ENCODE measurements around the gene SLC25A42.

SLC25A42 gene

DNA sequence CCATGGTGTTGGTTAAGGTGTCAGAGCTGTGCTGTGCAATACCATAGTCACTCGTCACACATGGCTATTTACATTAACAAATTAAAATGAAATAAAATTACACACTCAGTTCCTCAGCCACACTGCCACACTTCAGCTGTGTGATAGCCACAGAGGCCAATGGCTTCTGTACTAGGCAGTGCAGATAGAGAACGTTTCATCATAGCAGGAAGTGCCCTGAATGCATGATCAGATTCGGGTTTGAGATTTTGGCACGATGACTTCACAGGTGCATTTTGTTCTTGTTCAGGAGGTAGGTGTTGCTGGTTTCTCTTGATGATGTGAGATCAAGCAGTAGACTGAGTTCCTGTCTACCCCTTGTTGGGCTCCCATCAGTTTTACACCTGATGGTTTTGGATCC, 23.9 kb upstream of the SLC25A42 start:
- TF ChIP-seq, protein P1, sequence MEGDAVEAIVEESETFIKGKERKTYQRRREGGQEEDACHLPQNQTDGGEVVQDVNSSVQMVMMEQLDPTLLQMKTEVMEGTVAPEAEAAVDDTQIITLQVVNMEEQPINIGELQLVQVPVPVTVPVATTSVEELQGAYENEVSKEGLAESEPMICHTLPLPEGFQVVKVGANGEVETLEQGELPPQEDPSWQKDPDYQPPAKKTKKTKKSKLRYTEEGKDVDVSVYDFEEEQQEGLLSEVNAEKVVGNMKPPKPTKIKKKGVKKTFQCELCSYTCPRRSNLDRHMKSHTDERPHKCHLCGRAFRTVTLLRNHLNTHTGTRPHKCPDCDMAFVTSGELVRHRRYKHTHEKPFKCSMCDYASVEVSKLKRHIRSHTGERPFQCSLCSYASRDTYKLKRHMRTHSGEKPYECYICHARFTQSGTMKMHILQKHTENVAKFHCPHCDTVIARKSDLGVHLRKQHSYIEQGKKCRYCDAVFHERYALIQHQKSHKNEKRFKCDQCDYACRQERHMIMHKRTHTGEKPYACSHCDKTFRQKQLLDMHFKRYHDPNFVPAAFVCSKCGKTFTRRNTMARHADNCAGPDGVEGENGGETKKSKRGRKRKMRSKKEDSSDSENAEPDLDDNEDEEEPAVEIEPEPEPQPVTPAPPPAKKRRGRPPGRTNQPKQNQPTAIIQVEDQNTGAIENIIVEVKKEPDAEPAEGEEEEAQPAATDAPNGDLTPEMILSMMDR (IDR thresholded peaks at IDR 0.05; ENCODE audit: insufficient read depth, low read depth, low read length, missing control alignments): peak; percentile 2
- no peak overlapping the region for H3K4me3 ChIP-seq (ENCODE audit: low read length)
- DNase-seq (ENCODE audit: low read depth): no peak

- DNase-seq (ENCODE audit: low read depth): peak; percentile 55
- TF ChIP-seq, protein P1 (IDR thresholded peaks at IDR 0.05; ENCODE audit: insufficient read depth, low read depth, low read length, missing control alignments): no peak
- H3K4me3 ChIP-seq (ENCODE audit: low read length): no peak overlapping the region
Observed at GRCh38 chr19:19040417-19040816, 23.4 kb upstream of the SLC25A42 start.

- DNase-seq (ENCODE audit: low read depth): no peak
- TF ChIP-seq, protein P1 (IDR thresholded peaks at IDR 0.05; ENCODE audit: insufficient read depth, low read depth, low read length, missing control alignments): no peak
- no peak overlapping the region for H3K4me3 ChIP-seq (ENCODE audit: low read length)
Observed at GRCh38 chr19:19042732-19043280, 21.0 kb upstream of the SLC25A42 start.

GRCh38 chr19:19043481-19043880, 20.3 kb upstream of the SLC25A42 start:
- TF ChIP-seq, protein P1 (IDR thresholded peaks at IDR 0.05; ENCODE audit: insufficient read depth, low read depth, low read length, missing control alignments): no peak
- H3K4me3 ChIP-seq (ENCODE audit: low read length): no peak overlapping the region
- no peak for DNase-seq (ENCODE audit: low read depth)

DNA sequence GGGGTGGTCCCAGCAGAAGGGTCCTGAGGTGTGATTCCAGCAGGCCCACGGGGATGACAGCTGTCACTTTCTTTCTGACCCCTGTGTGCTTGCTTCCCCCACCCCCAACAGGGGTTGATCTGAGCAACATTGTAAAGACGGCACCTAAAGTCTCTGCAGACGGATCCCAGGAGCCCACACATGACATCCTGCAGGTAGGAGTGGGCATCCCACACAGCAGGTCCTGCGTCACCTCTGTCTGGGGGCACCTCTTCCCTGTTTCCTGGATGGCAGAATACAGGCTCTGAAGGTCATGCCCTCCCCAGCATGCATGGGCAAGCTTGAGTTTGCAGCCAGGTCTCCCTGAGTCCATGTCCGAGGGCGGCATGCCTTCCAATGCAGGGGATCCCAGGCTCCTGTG, 19.9 kb upstream of the SLC25A42 start:
- DNase-seq (ENCODE audit: low read depth): no peak
- TF ChIP-seq, protein P1 (IDR thresholded peaks at IDR 0.05; ENCODE audit: insufficient read depth, low read depth, low read length, missing control alignments): no peak
- no peak overlapping the region for H3K4me3 ChIP-seq (ENCODE audit: low read length)

DNA sequence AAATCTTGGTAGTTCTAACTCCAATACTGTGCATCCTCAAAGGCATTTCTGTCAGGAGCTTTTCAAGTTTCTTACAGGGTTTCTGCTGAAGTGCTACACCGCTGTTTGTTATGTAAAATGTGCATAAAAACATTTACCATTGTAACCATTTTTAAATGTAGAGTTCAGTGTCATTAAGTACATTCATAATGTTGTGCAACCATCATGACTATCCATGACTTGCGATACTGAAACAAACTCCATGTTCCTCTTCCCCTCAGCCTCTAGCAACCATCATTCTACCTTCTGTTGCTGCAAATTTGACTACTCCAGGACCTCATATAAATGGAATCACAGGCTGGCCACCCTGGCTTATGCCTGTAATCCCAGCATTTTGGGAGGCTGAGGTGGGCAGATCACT, 14.4 kb upstream of the SLC25A42 start:
- no peak overlapping the region for H3K4me3 ChIP-seq (ENCODE audit: low read length)
- DNase-seq (ENCODE audit: low read depth): peak; percentile 45
- TF ChIP-seq, protein P1 (IDR thresholded peaks at IDR 0.05; ENCODE audit: insufficient read depth, low read depth, low read length, missing control alignments): no peak

DNA sequence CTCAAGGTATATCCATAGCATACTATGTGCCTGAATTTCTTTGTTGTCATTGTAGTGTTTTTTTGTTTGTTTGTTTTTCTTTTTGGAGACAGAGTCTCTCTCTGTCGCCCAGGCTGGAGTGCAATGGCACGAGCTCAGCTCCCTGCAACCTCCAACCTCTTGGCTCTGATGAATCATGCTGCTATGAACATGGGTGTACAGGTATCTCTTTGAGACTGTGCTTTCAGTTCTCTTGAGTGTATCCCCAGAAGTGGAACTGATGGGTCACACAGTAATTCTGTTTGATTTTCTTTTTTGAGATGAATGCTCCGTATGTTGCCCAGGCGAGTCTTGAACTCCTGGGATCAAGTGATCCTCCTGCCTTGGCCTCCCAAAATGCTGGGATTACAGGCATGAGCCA, 13.7 kb upstream of the SLC25A42 start:
- TF ChIP-seq, protein P1 (IDR thresholded peaks at IDR 0.05; ENCODE audit: insufficient read depth, low read depth, low read length, missing control alignments): no peak
- DNase-seq (ENCODE audit: low read depth): peak; percentile 44
- no peak overlapping the region for H3K4me3 ChIP-seq (ENCODE audit: low read length)
